Uterus (tissue), 4 donors: Measurements from ENCODE around the gene ATXN10. TPM values are rescaled to one million over a fixed set of nuclear protein-coding genes. Genes with fewer than 3 reads are reported as not detected.

Experiments used
- DNase-seq, 2 donors: peaks; one replicate each; pipeline ENCODE4 v3.0.0-alpha.2; 2019 to 2020
- H3K27ac ChIP-seq, 2 donors: fragments of 200-600 bp; sonication (generic); 1 replicate in 1 of 2; 2 replicates in 1 of 2; pipeline ENCODE4 v1.5.1; 2016 to 2018
- H3K27me3 ChIP-seq, 2 donors: fragments of 200-600 bp; sonication (generic); one replicate each; pipeline ENCODE4 v1.5.1; 2018 to 2019; ENCODE audit warnings: control low read depth in 1 of 2
- H3K36me3 ChIP-seq, 2 donors: fragments of 200-600 bp; sonication (generic); one replicate each; pipeline ENCODE4 v1.5.1; 2019; ENCODE audit warnings: control low read depth in 1 of 2
- H3K4me1 ChIP-seq, 2 donors: fragments of 200-600 bp; sonication (generic); one replicate each; pipeline ENCODE4 v1.5.1; 2018 to 2019; ENCODE audit warnings: control low read depth in 1 of 2
- H3K4me3 ChIP-seq, 2 donors: fragments of 200-600 bp; sonication (generic); 1 replicate in 1 of 2; 2 replicates in 1 of 2; pipeline ENCODE4 v1.5.1; 2018 to 2019; ENCODE audit warnings: mild to moderate bottlenecking in 1 of 2
- H3K9me3 ChIP-seq, 2 donors: fragments of 200-600 bp; sonication (generic); one replicate each; pipeline ENCODE4 v1.5.1; 2019; ENCODE audit warnings: control low read depth in 1 of 2
- POLR2A ChIP-seq, 2 donors: fragments of 450-650 bp; IDR thresholded peaks; one replicate each; pipeline ENCODE4 v1.6.1; 2016; ENCODE audit warnings: antibody characterized with exemption in 2 of 2, mild to moderate bottlenecking in 1 of 2, moderate library complexity in 1 of 2
- intact Hi-C: fragments of 100-400 bp; cut with DNase I; formaldehyde crosslinking; loops from one replicate; pipeline ENCODE4 v1.15.1; 2023; ENCODE audit warnings: low total_unique reads
- total RNA-seq, 4 donors: library from RNA; depleted of rRNA in 3 of 4; stranded (reverse); fragments of >200 nt in 3 of 4; gene quantifications; one replicate each; pipeline versions ENCODE4 v1.1.0 to v1.2.4, GENCODE V29; 2014 to 2023
- TF ChIP-seq, protein P1 (sequence below), 4 experiments: fragments of 200-600 bp in 2 of 4; fragments of 450-650 bp in 2 of 4; sonication (generic) in 2 of 4; IDR thresholded peaks; one replicate each; pipeline ENCODE4 v1.5.1; 2016 to 2019; ENCODE audit warnings: antibody characterized with exemption in 4 of 4, mild to moderate bottlenecking in 2 of 4, moderate library complexity in 1 of 4
- donor health status: DM: yes; HTN: yes; CAD: no.

ATXN10 gene
- total RNA-seq, 4 donors from 2014 or later, result 251 to 258 (median 253) TPM

GRCh38 chr22:45852826-45853225 is 181.2 kb downstream of the ATXN10 start:
- TF ChIP-seq, protein P1, sequence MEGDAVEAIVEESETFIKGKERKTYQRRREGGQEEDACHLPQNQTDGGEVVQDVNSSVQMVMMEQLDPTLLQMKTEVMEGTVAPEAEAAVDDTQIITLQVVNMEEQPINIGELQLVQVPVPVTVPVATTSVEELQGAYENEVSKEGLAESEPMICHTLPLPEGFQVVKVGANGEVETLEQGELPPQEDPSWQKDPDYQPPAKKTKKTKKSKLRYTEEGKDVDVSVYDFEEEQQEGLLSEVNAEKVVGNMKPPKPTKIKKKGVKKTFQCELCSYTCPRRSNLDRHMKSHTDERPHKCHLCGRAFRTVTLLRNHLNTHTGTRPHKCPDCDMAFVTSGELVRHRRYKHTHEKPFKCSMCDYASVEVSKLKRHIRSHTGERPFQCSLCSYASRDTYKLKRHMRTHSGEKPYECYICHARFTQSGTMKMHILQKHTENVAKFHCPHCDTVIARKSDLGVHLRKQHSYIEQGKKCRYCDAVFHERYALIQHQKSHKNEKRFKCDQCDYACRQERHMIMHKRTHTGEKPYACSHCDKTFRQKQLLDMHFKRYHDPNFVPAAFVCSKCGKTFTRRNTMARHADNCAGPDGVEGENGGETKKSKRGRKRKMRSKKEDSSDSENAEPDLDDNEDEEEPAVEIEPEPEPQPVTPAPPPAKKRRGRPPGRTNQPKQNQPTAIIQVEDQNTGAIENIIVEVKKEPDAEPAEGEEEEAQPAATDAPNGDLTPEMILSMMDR (IDR thresholded peaks at IDR 0.05), result no peak
- TF ChIP-seq POLR2A (IDR thresholded peaks at IDR 0.05), result no peak
- no peaks in the 10 kb centered on the region for H3K27me3 ChIP-seq
- no peaks in the 10 kb centered on the region for H3K4me1 ChIP-seq
- H3K4me3 ChIP-seq, result no peak overlapping the region
- no peaks in the 10 kb centered on the region for H3K36me3 ChIP-seq
- no peak for DNase-seq
- no peak overlapping the region for H3K27ac ChIP-seq
- peaks cover 0 to 8% of the 10 kb centered on the region in 2 donors for H3K9me3 ChIP-seq
- intact Hi-C loops, result no loop called here

DNA sequence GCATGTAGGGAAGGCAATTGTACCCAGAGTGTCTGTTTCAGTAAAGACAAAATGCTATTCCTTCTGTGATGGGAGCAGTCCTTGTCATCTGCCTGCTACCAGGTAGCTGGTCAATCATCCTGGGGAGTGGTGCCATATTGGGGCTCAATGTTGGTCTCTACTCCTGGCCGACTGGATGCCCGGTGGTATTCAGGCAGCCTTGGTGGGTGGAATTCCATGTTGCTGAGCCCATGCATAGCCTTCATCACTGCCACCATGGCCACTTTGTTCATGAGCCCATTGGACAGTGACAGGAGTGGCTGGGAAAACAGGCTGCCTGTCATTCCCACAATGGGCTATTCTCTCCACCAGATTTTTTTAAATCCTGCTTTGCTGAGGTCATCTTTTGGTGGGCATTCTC is 184.3 kb downstream of the ATXN10 start:
- H3K27me3 ChIP-seq, result no peaks in the 10 kb centered on the region
- TF ChIP-seq, protein P1 (IDR thresholded peaks at IDR 0.05), result no peak
- TF ChIP-seq POLR2A (IDR thresholded peaks at IDR 0.05), result no peak
- no peak overlapping the region for H3K4me3 ChIP-seq
- no peaks in the 10 kb centered on the region for H3K4me1 ChIP-seq
- intact Hi-C loops, result no loop called here
- no peak overlapping the region for H3K27ac ChIP-seq
- peaks cover 0 to 8% of the 10 kb centered on the region in 2 donors for H3K9me3 ChIP-seq
- H3K36me3 ChIP-seq, result no peaks in the 10 kb centered on the region
- DNase-seq, result no peak

DNA sequence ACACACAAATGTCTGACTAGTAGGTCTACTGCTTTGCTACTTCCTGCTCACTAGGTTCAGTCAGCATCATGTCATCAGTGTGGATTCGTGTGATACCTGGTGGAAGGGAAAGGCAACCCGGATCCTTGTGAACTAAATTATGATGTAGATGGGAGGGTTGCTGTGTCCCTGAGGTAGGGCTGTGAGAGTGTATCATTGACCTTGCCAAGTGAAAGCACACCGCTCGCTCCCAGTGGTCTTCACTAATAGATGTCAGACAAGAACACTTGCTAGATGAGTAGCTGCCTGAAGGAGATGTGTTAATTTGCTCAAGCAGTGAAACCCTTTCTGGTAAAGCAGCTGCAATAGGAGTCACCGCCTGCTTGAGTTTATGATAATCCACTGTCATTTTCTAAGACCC is 185.9 kb downstream of the ATXN10 start:
- intact Hi-C loops, result no loop called here
- H3K4me3 ChIP-seq, result no peak overlapping the region
- H3K36me3 ChIP-seq, result no peaks in the 10 kb centered on the region
- no peaks in the 10 kb centered on the region for H3K4me1 ChIP-seq
- H3K27ac ChIP-seq, result no peak overlapping the region
- no peak for DNase-seq
- H3K9me3 ChIP-seq, result peaks cover 0 to 6% of the 10 kb centered on the region in 2 donors
- TF ChIP-seq, protein P1 (IDR thresholded peaks at IDR 0.05), result no peak
- no peak for TF ChIP-seq POLR2A (IDR thresholded peaks at IDR 0.05)
- H3K27me3 ChIP-seq, result no peaks in the 10 kb centered on the region

- intact Hi-C loops, result no loop called here
- no peak overlapping the region for H3K27ac ChIP-seq
- no peaks in the 10 kb centered on the region for H3K36me3 ChIP-seq
- DNase-seq, result no peak
- no peak overlapping the region for H3K4me3 ChIP-seq
- H3K9me3 ChIP-seq, result no peaks in the 10 kb centered on the region
- H3K27me3 ChIP-seq, result no peaks in the 10 kb centered on the region
- H3K4me1 ChIP-seq, result no peaks in the 10 kb centered on the region
- TF ChIP-seq POLR2A (IDR thresholded peaks at IDR 0.05), result no peak
- TF ChIP-seq, protein P1 (IDR thresholded peaks at IDR 0.05), result no peak
Observed at GRCh38 chr22:45859231-45860161, 187.9 kb downstream of the ATXN10 start.

GRCh38 chr22:45860201-45860600 is 188.6 kb downstream of the ATXN10 start:
- no peaks in the 10 kb centered on the region for H3K27me3 ChIP-seq
- H3K36me3 ChIP-seq, result no peaks in the 10 kb centered on the region
- intact Hi-C loops, result no loop called here
- TF ChIP-seq, protein P1 (IDR thresholded peaks at IDR 0.05), result no peak
- TF ChIP-seq POLR2A (IDR thresholded peaks at IDR 0.05), result no peak
- no peak for DNase-seq
- H3K4me3 ChIP-seq, result no peak overlapping the region
- H3K9me3 ChIP-seq, result no peaks in the 10 kb centered on the region
- no peak overlapping the region for H3K27ac ChIP-seq
- no peaks in the 10 kb centered on the region for H3K4me1 ChIP-seq
